H9 (cell line): ENCODE measurements around the gene PELO. TPM values are rescaled to one million over a fixed set of nuclear protein-coding genes. Genes with fewer than 3 reads are reported as not detected.

ENCODE experiments used
- DNase-seq: peaks from one replicate; pipeline ENCODE4 v3.0.0-alpha.2; 2017
- H2AFZ ChIP-seq: one replicate; pipeline ENCODE4 v1.6.1; 2013; ENCODE audit warnings: mild to moderate bottlenecking, low read length, control low read depth, moderate library complexity
- H2AK5ac ChIP-seq: 2 replicates; pipeline ENCODE4 v1.6.1; 2013; ENCODE audit warnings: low read length, control low read depth, mixed read lengths; ENCODE audit not compliant: insufficient read length
- H2BK120ac ChIP-seq: one replicate; pipeline ENCODE4 v1.6.1; 2013; ENCODE audit warnings: low read depth, mild to moderate bottlenecking, low read length, control low read depth, inconsistent platforms; ENCODE audit not compliant: poor library complexity, severe bottlenecking
- H2BK12ac ChIP-seq: 2 replicates; pipeline ENCODE4 v1.6.1; 2013; ENCODE audit warnings: low read length, control low read depth, mixed read lengths, low read depth; ENCODE audit not compliant: insufficient read length
- H2BK15ac ChIP-seq: 2 replicates; pipeline ENCODE4 v1.6.1; 2013; ENCODE audit warnings: low read depth, low read length, control low read depth
- H2BK20ac ChIP-seq: one replicate; pipeline ENCODE4 v1.6.1; 2013; ENCODE audit warnings: low read depth, mild to moderate bottlenecking, low read length, control low read depth, inconsistent platforms; ENCODE audit not compliant: poor library complexity, severe bottlenecking
- H2BK5ac ChIP-seq: 2 replicates; pipeline ENCODE4 v1.6.1; 2013; ENCODE audit warnings: low read length, control low read depth, mixed read lengths; ENCODE audit not compliant: insufficient read length
- H3K14ac ChIP-seq: 2 replicates; pipeline ENCODE4 v1.6.1; 2013; ENCODE audit warnings: low read length, control low read depth; ENCODE audit not compliant: insufficient read depth
- H3K18ac ChIP-seq: 2 replicates; pipeline ENCODE4 v1.6.1; 2013; ENCODE audit warnings: low read depth, mild to moderate bottlenecking, mixed read lengths, low read length, control low read depth; ENCODE audit not compliant: insufficient read length
- H3K23ac ChIP-seq: 2 replicates; pipeline ENCODE4 v1.6.1; 2013; ENCODE audit warnings: low read length, control low read depth, mixed read lengths, low read depth; ENCODE audit not compliant: insufficient read length
- H3K23me2 ChIP-seq: 2 replicates; pipeline ENCODE4 v1.6.1; 2013; ENCODE audit warnings: low read depth, mild to moderate bottlenecking, mixed read lengths, low read length, control low read depth; ENCODE audit not compliant: insufficient read length, poor library complexity, severe bottlenecking
- H3K27ac ChIP-seq: 2 replicates; pipeline ENCODE4 v1.5.1; 2013; ENCODE audit warnings: low read length, control low read depth, mixed read lengths, low read depth; ENCODE audit not compliant: insufficient read length
- H3K27me3 ChIP-seq: 2 replicates; pipeline ENCODE4 v1.6.1; 2013; ENCODE audit warnings: low read length, control low read depth, inconsistent platforms; ENCODE audit not compliant: insufficient read depth
- H3K4ac ChIP-seq: 2 replicates; pipeline ENCODE4 v1.6.1; 2013; ENCODE audit warnings: low read depth, mild to moderate bottlenecking, control low read depth, inconsistent platforms, low read length, moderate library complexity
- H3K4me1 ChIP-seq: 2 replicates; pipeline ENCODE4 v1.6.1; 2013; ENCODE audit warnings: low read length, control low read depth, inconsistent platforms; ENCODE audit not compliant: insufficient read depth
- H3K4me2 ChIP-seq: 2 replicates; pipeline ENCODE4 v1.6.1; 2013; ENCODE audit warnings: low read length, control low read depth, mixed read lengths; ENCODE audit not compliant: insufficient read length, insufficient read depth
- H3K56ac ChIP-seq: 2 replicates; pipeline ENCODE4 v1.6.1; 2013; ENCODE audit warnings: low read depth, mild to moderate bottlenecking, mixed read lengths, low read length, control low read depth; ENCODE audit not compliant: insufficient read length
- H3K79me1 ChIP-seq: 2 replicates; pipeline ENCODE4 v1.6.1; 2013; ENCODE audit warnings: low read depth, mild to moderate bottlenecking, moderate library complexity, low read length, control low read depth, inconsistent platforms; ENCODE audit not compliant: insufficient read depth, poor library complexity, severe bottlenecking
- H3K79me2 ChIP-seq: 2 replicates; pipeline ENCODE4 v1.6.1; 2013; ENCODE audit warnings: low read length, control low read depth, inconsistent platforms; ENCODE audit not compliant: insufficient read depth
- H3K9ac ChIP-seq: 2 replicates; pipeline ENCODE4 v1.6.1; 2013; ENCODE audit warnings: low read length, control low read depth, mixed read lengths; ENCODE audit not compliant: insufficient read length; ENCODE audit errors: extremely low read depth
- H3K9me3 ChIP-seq: one replicate; pipeline ENCODE4 v1.6.1; 2013; ENCODE audit warnings: low read depth, low read length, inconsistent platforms; ENCODE audit not compliant: control insufficient read depth
- H3T11ph ChIP-seq: one replicate; pipeline ENCODE4 v1.6.1; 2013; ENCODE audit warnings: mild to moderate bottlenecking, low read length, control low read depth, inconsistent platforms
- H4K20me1 ChIP-seq: one replicate; pipeline ENCODE4 v1.6.1; 2013; ENCODE audit not compliant: control insufficient read depth, insufficient read length, insufficient read depth
- H4K5ac ChIP-seq: 2 replicates; pipeline ENCODE4 v1.6.1; 2013; ENCODE audit warnings: low read depth, mild to moderate bottlenecking, mixed read lengths, low read length, control low read depth; ENCODE audit not compliant: insufficient read length
- H4K8ac ChIP-seq: replicated peaks from 2 replicates; pipeline ENCODE4 v1.6.1; 2013; ENCODE audit warnings: low read length, control low read depth, mixed read lengths, low read depth; ENCODE audit not compliant: insufficient read length
- H4K91ac ChIP-seq: 2 replicates; pipeline ENCODE4 v1.6.1; 2013; ENCODE audit warnings: low read depth, mild to moderate bottlenecking, moderate library complexity, mixed read lengths, low read length, control low read depth; ENCODE audit not compliant: insufficient read length
- H3K27ac Mint-ChIP-seq, 3 experiments: 2 replicates in 2 of 3; 3 replicates in 1 of 3; pipeline ENCODE4 v1.8.0; 2020 to 2021; ENCODE audit warnings: mixed read lengths in 3 of 3, mild to moderate bottlenecking in 1 of 3, moderate library complexity in 1 of 3
- H3K27me3 Mint-ChIP-seq: 2 replicates; pipeline ENCODE4 v1.8.0; 2021; ENCODE audit warnings: low read depth, mild to moderate bottlenecking, moderate library complexity, mixed read lengths
- H3K36me3 Mint-ChIP-seq, 3 experiments: 2 replicates in 2 of 3; 3 replicates in 1 of 3; pipeline ENCODE4 v1.8.0; 2020 to 2021; ENCODE audit warnings: low read depth in 3 of 3, mixed read lengths in 3 of 3; ENCODE audit not compliant: insufficient read depth in 1 of 3
- H3K4me1 Mint-ChIP-seq, 2 experiments: 2 replicates each; pipeline ENCODE4 v1.8.0; 2020; ENCODE audit warnings: mixed read lengths in 2 of 2
- H3K4me3 Mint-ChIP-seq, 2 experiments: 2 replicates in 1 of 2; 3 replicates in 1 of 2; pipeline ENCODE4 v1.8.0; 2020 to 2021; ENCODE audit warnings: mild to moderate bottlenecking in 2 of 2, mixed read lengths in 2 of 2, moderate library complexity in 1 of 2
- H3K9me3 Mint-ChIP-seq, 2 experiments: 2 replicates in 1 of 2; 3 replicates in 1 of 2; pipeline ENCODE4 v1.8.0; 2020; ENCODE audit warnings: mild to moderate bottlenecking in 2 of 2, mixed read lengths in 2 of 2, moderate library complexity in 1 of 2
- CTCF ChIP-seq: fragments of 200-600 bp; sonication (generic); conservative IDR thresholded peaks from 3 replicates; pipeline ENCODE4 v1.8.0; 2021; ENCODE audit warnings: antibody characterized with exemption, mild to moderate bottlenecking
- WGBS: extraction: QIAGEN DNeasy Blood & Tissue Kit; methylation state at CpG from one replicate; pipeline ENCODE4 v1.1.7; 2013; ENCODE audit warnings: missing lambda C conversion rate, low lambda C conversion rate, mixed read lengths; ENCODE audit not compliant: insufficient read length; ENCODE audit errors: extremely low coverage; 5-methylcytosine and 5-hydroxymethylcytosine counted together
- total RNA-seq: library from RNA; stranded (reverse); gene quantifications from 2 replicates; pipeline ENCODE4 v1.2.1, GENCODE V29; 2021

The PELO gene
- total RNA-seq, 1 experiment from 2014 or later = 20.3 TPM

- Mint-ChIP-seq H3K4me3 (peak overlapping the region; percentile 91 to 92), H3K36me3 (peaks cover 4 to 7% (median 6%) of the 10 kb centered on the region in 3 experiments), H3K4me1 (peaks cover 41 to 47% of the 10 kb centered on the region in 2 experiments), H3K27me3 (no peaks in the 10 kb centered on the region), H3K27ac (peak overlapping the region; percentile 96 to 99 (median 99)), H3K9me3 (no peaks in the 10 kb centered on the region; a peak in 1 of 5 replicates)
- DNase-seq = no peak
- no peak overlapping the region for H4K5ac ChIP-seq
- H3K79me1 ChIP-seq = no peaks in the 10 kb centered on the region
- peak overlapping the region; percentile 89 for H3K4me2 ChIP-seq
- H3K56ac ChIP-seq = no peak overlapping the region
- H4K91ac ChIP-seq = no peak overlapping the region
- no peaks in the 10 kb centered on the region for H3K27me3 ChIP-seq
- no peak overlapping the region for H2BK20ac ChIP-seq
- no peak overlapping the region for H2BK5ac ChIP-seq
- H3K23ac ChIP-seq = no peak overlapping the region
- H2AFZ ChIP-seq = no peak overlapping the region
- TF ChIP-seq CTCF = no peak
- H2AK5ac ChIP-seq = no peak overlapping the region
- peaks cover 6% of the 10 kb centered on the region; the same call in 1 of the 2 replicates for H3K4me1 ChIP-seq
- H3K18ac ChIP-seq = no peak overlapping the region
- H3K23me2 ChIP-seq = peaks cover 26% of the 10 kb centered on the region
- H3K4ac ChIP-seq = no peak overlapping the region
- H3K27ac ChIP-seq = no peak overlapping the region
- no peak overlapping the region for H4K8ac ChIP-seq
- H3K9me3 ChIP-seq = no peaks in the 10 kb centered on the region
- no peak overlapping the region for H2BK12ac ChIP-seq
- no CpG with 5 or more reads among the region's 8 CpGs for WGBS
- no peak overlapping the region for H2BK15ac ChIP-seq
- no peaks in the 10 kb centered on the region for H4K20me1 ChIP-seq
- peaks cover 14% of the 10 kb centered on the region; the same call in 1 of the 2 replicates for H3K79me2 ChIP-seq
- H3K14ac ChIP-seq = no peak overlapping the region
- H3K9ac ChIP-seq = peak overlapping the region; percentile 83
- H2BK120ac ChIP-seq = no peak overlapping the region
- H3T11ph ChIP-seq = no peak overlapping the region
These were observed 13.6 kb downstream of the PELO start for GRCh38 chr5:52801329-52801728.
